GM23338 (cell line): ENCODE data around the gene ERMN. TPM values are rescaled to one million over a fixed set of nuclear protein-coding genes. Genes with fewer than 3 reads are reported as not detected.

Experiments used
- ATAC-seq: fragments of 200-7000 bp; cut with Tn5 transposase; 3 replicates; pipeline ENCODE4 v1.9.1; 2020
- DNase-seq: peaks from one replicate; pipeline ENCODE4 v3.0.0-alpha.2; 2015; ENCODE audit warnings: low spot score
- H2AFZ ChIP-seq: fragments of 200-600 bp; sonication (generic); 2 replicates; pipeline ENCODE4 v1.8.0; 2016; ENCODE audit warnings: antibody characterized with exemption, mild to moderate bottlenecking, moderate library complexity
- H3F3A ChIP-seq: fragments of 200-600 bp; sonication (generic); replicated peaks from 2 replicates; pipeline ENCODE4 v1.8.0; 2017; ENCODE audit warnings: antibody characterized with exemption, mixed run types, low read depth
- H3K27ac ChIP-seq: fragments of 200-600 bp; sonication (generic); 2 replicates; pipeline ENCODE4 v1.6.1; 2016; ENCODE audit warnings: low read depth
- H3K27me3 ChIP-seq: fragments of 200-600 bp; sonication (generic); 2 replicates; pipeline ENCODE4 v1.8.0; 2016; ENCODE audit warnings: mild to moderate bottlenecking, mixed run types, moderate library complexity; ENCODE audit not compliant: insufficient read depth
- H3K36me3 ChIP-seq: fragments of 200-600 bp; sonication (generic); 2 replicates; pipeline ENCODE4 v1.8.0; 2016; ENCODE audit warnings: mild to moderate bottlenecking; ENCODE audit not compliant: insufficient read depth
- H3K4me1 ChIP-seq: fragments of 200-600 bp; sonication (generic); 2 replicates; pipeline ENCODE4 v1.8.0; 2016; ENCODE audit warnings: mild to moderate bottlenecking, moderate library complexity; ENCODE audit not compliant: insufficient read depth
- H3K4me2 ChIP-seq: fragments of 200-600 bp; sonication (generic); 2 replicates; pipeline ENCODE4 v1.7.1; 2017; ENCODE audit warnings: mixed run types
- H3K4me3 ChIP-seq: fragments of 200-600 bp; sonication (generic); 2 replicates; pipeline ENCODE4 v1.6.1; 2016; ENCODE audit warnings: mixed run types
- H3K79me2 ChIP-seq: fragments of 200-600 bp; sonication (generic); replicated peaks from 2 replicates; pipeline ENCODE4 v1.8.0; 2017; ENCODE audit warnings: mild to moderate bottlenecking; ENCODE audit not compliant: insufficient read depth
- H3K9me2 ChIP-seq: fragments of 200-600 bp; sonication (generic); 2 replicates; pipeline ENCODE4 v1.8.0; 2017; ENCODE audit not compliant: insufficient read depth
- H4K20me1 ChIP-seq: fragments of 200-600 bp; sonication (generic); replicated peaks from 2 replicates; pipeline ENCODE4 v1.8.0; 2017; ENCODE audit warnings: mild to moderate bottlenecking; ENCODE audit not compliant: insufficient read depth
- H3K27ac Mint-ChIP-seq: 2 replicates; pipeline ENCODE4 v1.8.0; 2020; ENCODE audit warnings: inconsistent platforms, mild to moderate bottlenecking, moderate library complexity, mixed read lengths
- H3K27me3 Mint-ChIP-seq: 3 replicates; pipeline ENCODE4 v1.8.0; 2022; ENCODE audit warnings: low read depth, mild to moderate bottlenecking, moderate library complexity, mixed read lengths, inconsistent platforms; ENCODE audit not compliant: insufficient read depth, poor library complexity
- H3K36me3 Mint-ChIP-seq: 3 replicates; pipeline ENCODE4 v1.8.0; 2021; ENCODE audit warnings: low read depth, mild to moderate bottlenecking, inconsistent platforms, moderate library complexity, mixed read lengths
- H3K4me1 Mint-ChIP-seq: 3 replicates; pipeline ENCODE4 v1.8.0; 2020; ENCODE audit warnings: mild to moderate bottlenecking, inconsistent platforms, mixed read lengths
- H3K4me3 Mint-ChIP-seq: 3 replicates; pipeline ENCODE4 v1.8.0; 2021; ENCODE audit warnings: moderate library complexity, mild to moderate bottlenecking, inconsistent platforms, mixed read lengths
- H3K9me3 Mint-ChIP-seq: 3 replicates; pipeline ENCODE4 v1.8.0; 2020; ENCODE audit warnings: moderate library complexity, mild to moderate bottlenecking, inconsistent platforms, mixed read lengths
- EZH2 ChIP-seq: fragments of 200-600 bp; sonication (generic); IDR thresholded peaks from one replicate; pipeline ENCODE4 v1.8.0; 2017; ENCODE audit warnings: antibody characterized with exemption, mild to moderate bottlenecking, low read depth; ENCODE audit not compliant: unreplicated experiment
- EZH2phosphoT487 ChIP-seq: fragments of 200-600 bp; sonication (generic); IDR thresholded peaks from one replicate; pipeline ENCODE4 v1.8.1; 2018; ENCODE audit warnings: antibody characterized with exemption; ENCODE audit not compliant: unreplicated experiment
- NANOG ChIP-seq: IDR thresholded peaks from 2 replicates; pipeline ENCODE4 v1.6.1; 2016; ENCODE audit warnings: antibody characterized with exemption, borderline replicate concordance
- ZNF114 ChIP-seq: fragments of 250-450 bp; sonication (Bioruptor Pico); IDR thresholded peaks from 2 replicates; pipeline ENCODE4 v1.5.0; 2020; ENCODE audit warnings: mild to moderate bottlenecking, moderate library complexity
- polyA plus RNA-seq: library from polyadenylated mRNA; unstranded; fragments of >200 nt; fragmentation: Nextera tagmentation; extraction: Ambion mirVana; gene quantifications from 2 replicates; pipeline ENCODE4 v1.2.1, GENCODE V29; 2016
- total RNA-seq: library from RNA; depleted of rRNA; stranded (reverse); fragments of >200 nt; shearing (Covaris generic); gene quantifications from 2 replicates; pipeline ENCODE4 v1.2.3, GENCODE V29; 2014
- TF ChIP-seq, protein P1 (sequence below): fragments of 250-450 bp; sonication (Bioruptor Pico); IDR thresholded peaks from 2 replicates; pipeline ENCODE4 v1.5.0; 2020; ENCODE audit warnings: mild to moderate bottlenecking, moderate library complexity
- TF ChIP-seq, protein P2 (sequence below): IDR thresholded peaks from 2 replicates; pipeline ENCODE4 v1.6.1; 2016; ENCODE audit warnings: antibody characterized with exemption

ERMN gene
- total and polyA plus RNA-seq, 2 experiments from 2014 or later = 0.35 to 0.44 TPM

GRCh38 chr2:157363612-157364101 lies 38.0 kb upstream of the ERMN start:
- Mint-ChIP-seq H3K4me3 (no peak overlapping the region), H3K27me3 (peaks cover 5% of the 10 kb centered on the region), H3K36me3 (peaks cover 23% of the 10 kb centered on the region), H3K4me1 (peaks cover 4% of the 10 kb centered on the region; the same call in 2 of the 3 replicates), H3K9me3 (peaks cover 31% of the 10 kb centered on the region), H3K27ac (no peak overlapping the region)
- H3K4me1 ChIP-seq = 0 out of 2 replicates have a peak, but pooled peaks cover 3% of the 10 kb centered on the region
- peaks cover 4% of the 10 kb centered on the region; the same call in 1 of the 2 replicates for H3K9me2 ChIP-seq
- H3K4me3 ChIP-seq = no peak overlapping the region
- no peak overlapping the region for H2AFZ ChIP-seq
- no peaks in the 10 kb centered on the region for H3F3A ChIP-seq
- TF ChIP-seq, protein P1, sequence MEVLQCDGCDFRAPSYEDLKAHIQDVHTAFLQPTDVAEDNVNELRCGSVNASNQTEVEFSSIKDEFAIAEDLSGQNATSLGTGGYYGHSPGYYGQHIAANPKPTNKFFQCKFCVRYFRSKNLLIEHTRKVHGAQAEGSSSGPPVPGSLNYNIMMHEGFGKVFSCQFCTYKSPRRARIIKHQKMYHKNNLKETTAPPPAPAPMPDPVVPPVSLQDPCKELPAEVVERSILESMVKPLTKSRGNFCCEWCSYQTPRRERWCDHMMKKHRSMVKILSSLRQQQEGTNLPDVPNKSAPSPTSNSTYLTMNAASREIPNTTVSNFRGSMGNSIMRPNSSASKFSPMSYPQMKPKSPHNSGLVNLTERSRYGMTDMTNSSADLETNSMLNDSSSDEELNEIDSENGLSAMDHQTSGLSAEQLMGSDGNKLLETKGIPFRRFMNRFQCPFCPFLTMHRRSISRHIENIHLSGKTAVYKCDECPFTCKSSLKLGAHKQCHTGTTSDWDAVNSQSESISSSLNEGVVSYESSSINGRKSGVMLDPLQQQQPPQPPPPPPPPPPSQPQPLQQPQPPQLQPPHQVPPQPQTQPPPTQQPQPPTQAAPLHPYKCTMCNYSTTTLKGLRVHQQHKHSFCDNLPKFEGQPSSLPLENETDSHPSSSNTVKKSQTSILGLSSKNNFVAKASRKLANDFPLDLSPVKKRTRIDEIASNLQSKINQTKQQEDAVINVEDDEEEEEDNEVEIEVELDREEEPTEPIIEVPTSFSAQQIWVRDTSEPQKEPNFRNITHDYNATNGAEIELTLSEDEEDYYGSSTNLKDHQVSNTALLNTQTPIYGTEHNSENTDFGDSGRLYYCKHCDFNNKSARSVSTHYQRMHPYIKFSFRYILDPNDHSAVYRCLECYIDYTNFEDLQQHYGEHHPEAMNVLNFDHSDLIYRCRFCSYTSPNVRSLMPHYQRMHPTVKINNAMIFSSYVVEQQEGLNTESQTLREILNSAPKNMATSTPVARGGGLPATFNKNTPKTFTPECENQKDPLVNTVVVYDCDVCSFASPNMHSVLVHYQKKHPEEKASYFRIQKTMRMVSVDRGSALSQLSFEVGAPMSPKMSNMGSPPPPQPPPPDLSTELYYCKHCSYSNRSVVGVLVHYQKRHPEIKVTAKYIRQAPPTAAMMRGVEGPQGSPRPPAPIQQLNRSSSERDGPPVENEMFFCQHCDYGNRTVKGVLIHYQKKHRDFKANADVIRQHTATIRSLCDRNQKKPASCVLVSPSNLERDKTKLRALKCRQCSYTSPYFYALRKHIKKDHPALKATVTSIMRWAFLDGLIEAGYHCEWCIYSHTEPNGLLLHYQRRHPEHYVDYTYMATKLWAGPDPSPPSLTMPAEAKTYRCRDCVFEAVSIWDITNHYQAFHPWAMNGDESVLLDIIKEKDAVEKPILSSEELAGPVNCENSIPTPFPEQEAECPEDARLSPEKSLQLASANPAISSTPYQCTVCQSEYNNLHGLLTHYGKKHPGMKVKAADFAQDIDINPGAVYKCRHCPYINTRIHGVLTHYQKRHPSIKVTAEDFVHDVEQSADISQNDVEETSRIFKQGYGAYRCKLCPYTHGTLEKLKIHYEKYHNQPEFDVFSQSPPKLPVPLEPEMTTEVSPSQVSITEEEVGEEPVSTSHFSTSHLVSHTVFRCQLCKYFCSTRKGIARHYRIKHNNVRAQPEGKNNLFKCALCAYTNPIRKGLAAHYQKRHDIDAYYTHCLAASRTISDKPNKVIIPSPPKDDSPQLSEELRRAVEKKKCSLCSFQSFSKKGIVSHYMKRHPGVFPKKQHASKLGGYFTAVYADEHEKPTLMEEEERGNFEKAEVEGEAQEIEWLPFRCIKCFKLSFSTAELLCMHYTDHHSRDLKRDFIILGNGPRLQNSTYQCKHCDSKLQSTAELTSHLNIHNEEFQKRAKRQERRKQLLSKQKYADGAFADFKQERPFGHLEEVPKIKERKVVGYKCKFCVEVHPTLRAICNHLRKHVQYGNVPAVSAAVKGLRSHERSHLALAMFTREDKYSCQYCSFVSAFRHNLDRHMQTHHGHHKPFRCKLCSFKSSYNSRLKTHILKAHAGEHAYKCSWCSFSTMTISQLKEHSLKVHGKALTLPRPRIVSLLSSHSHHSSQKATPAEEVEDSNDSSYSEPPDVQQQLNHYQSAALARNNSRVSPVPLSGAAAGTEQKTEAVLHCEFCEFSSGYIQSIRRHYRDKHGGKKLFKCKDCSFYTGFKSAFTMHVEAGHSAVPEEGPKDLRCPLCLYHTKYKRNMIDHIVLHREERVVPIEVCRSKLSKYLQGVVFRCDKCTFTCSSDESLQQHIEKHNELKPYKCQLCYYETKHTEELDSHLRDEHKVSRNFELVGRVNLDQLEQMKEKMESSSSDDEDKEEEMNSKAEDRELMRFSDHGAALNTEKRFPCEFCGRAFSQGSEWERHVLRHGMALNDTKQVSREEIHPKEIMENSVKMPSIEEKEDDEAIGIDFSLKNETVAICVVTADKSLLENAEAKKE (CRISPR knock-in tag) = no peak
- TF ChIP-seq EZH2phosphoT487 = no peak
- TF ChIP-seq ZNF114 (CRISPR knock-in tag) = no peak
- no peak for TF ChIP-seq EZH2
- H4K20me1 ChIP-seq = no peaks in the 10 kb centered on the region
- no peak overlapping the region for H3K27ac ChIP-seq
- H3K79me2 ChIP-seq = no peaks in the 10 kb centered on the region
- no peaks in the 10 kb centered on the region for H3K36me3 ChIP-seq
- no peaks in the 10 kb centered on the region for H3K27me3 ChIP-seq
- H3K4me2 ChIP-seq = no peak overlapping the region
- DNase-seq (no peak), ATAC-seq (no peak)

DNA sequence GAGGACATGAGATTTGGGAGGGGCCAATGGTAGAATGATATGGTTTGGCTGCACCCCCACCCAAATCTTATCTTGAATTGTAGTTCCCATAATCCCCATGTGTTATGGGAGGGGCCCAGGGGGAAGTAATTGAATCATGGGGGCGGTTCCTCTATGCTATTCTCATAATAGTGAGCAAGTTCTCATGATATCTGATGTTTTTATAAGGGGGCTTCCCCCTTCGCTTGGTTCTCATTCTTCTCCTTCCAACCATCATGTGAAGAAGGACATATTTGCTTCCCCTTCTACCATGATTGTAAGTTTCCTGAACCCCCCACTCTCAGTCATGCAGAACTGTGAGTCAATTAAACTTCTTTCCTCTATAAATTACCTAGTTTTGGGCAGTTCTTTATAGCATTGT lies 37.0 kb upstream of the ERMN start:
- Mint-ChIP-seq H3K4me3 (no peak overlapping the region), H3K4me1 (no peaks in the 10 kb centered on the region), H3K27ac (no peak overlapping the region), H3K36me3 (peaks cover 19% of the 10 kb centered on the region), H3K27me3 (peaks cover 5% of the 10 kb centered on the region), H3K9me3 (peaks cover 28% of the 10 kb centered on the region)
- ATAC-seq (no peak), DNase-seq (no peak)
- H2AFZ ChIP-seq = no peak overlapping the region
- H3K36me3 ChIP-seq = no peaks in the 10 kb centered on the region
- no peak overlapping the region for H3K4me2 ChIP-seq
- no peaks in the 10 kb centered on the region for H3F3A ChIP-seq
- peaks cover 4% of the 10 kb centered on the region; the same call in 1 of the 2 replicates for H3K9me2 ChIP-seq
- no peaks in the 10 kb centered on the region for H3K4me1 ChIP-seq
- no peaks in the 10 kb centered on the region for H3K79me2 ChIP-seq
- H3K27me3 ChIP-seq = no peaks in the 10 kb centered on the region
- no peak overlapping the region for H3K4me3 ChIP-seq
- H3K27ac ChIP-seq = no peak overlapping the region
- no peaks in the 10 kb centered on the region for H4K20me1 ChIP-seq
- TF ChIP-seq, protein P2, sequence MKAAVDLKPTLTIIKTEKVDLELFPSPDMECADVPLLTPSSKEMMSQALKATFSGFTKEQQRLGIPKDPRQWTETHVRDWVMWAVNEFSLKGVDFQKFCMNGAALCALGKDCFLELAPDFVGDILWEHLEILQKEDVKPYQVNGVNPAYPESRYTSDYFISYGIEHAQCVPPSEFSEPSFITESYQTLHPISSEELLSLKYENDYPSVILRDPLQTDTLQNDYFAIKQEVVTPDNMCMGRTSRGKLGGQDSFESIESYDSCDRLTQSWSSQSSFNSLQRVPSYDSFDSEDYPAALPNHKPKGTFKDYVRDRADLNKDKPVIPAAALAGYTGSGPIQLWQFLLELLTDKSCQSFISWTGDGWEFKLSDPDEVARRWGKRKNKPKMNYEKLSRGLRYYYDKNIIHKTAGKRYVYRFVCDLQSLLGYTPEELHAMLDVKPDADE = no peak
- TF ChIP-seq ZNF114 (CRISPR knock-in tag) = no peak
- TF ChIP-seq EZH2 = no peak
- no peak for TF ChIP-seq NANOG
